ENCODE results near the gene S100PBP. TPM values are rescaled to one million over a fixed set of nuclear protein-coding genes. Genes with fewer than 3 reads are reported as not detected.
A peak's percentile ranks its signal among the peaks of the same experiment; 100 is the strongest.

The S100PBP gene
- total and polyA plus RNA-seq, 2 of the 13 experiments (the other 11 are each of a cell fraction or from before 2014, with no cell fraction given): 20.4 to 26.1 TPM

DNA sequence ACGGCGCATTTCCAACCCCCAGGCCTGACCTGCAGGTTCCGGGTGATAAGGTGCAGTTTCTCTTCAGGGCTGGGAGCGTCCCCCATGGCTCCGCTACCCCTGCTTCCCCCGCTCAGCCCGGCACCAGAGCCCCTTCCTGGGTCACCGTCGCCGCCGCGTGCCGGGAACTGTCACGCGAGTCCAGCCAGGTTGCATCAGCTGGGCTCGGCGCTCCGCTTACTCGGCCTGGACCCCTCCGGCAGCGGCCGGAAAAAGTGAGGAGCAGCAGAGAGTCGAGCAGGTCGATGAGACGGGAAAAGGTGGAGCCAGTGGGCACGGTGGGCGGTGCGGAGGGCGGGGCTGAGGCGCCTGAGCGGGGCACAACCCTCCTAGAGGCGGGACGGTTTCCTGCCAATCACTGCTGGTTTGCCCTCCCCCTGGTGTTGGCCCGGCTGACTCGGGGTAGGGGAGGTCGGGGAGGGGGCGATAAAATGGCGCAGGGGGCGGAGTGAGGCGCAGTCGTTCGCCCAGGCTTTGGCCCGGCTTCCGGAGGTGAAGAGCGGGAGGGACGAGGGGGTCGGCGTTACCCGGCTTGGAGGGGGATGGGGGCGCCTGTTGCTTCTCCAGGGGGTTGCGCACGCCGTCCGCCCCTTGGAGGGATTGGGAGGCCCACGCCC, at the start of gene S100PBP, which contains the start of gene YARS1 (continued):
- TF ChIP-seq KIAA2018 (CRISPR knock-in tag; IDR thresholded peaks at IDR 0.05; ENCODE audit: borderline replicate concordance) (peak; percentile 94; the same call in 1 of the 2 replicates), ZNF441 (CRISPR knock-in tag; IDR thresholded peaks at IDR 0.05; ENCODE audit: borderline replicate concordance) (peak; percentile 98), ETV6 (CRISPR knock-in tag; conservative IDR thresholded peaks at IDR 0.05) (peak; percentile 94), ZNF430 (CRISPR knock-in tag; IDR thresholded peaks at IDR 0.05) (peak; percentile 95), KLF15 (CRISPR knock-in tag; IDR thresholded peaks at IDR 0.05; ENCODE audit: borderline replicate concordance) (peak; percentile 39; the same call in 1 of the 2 replicates), KMT2B (CRISPR knock-in tag; IDR thresholded peaks at IDR 0.05) (peak; percentile 99), RBFOX2 (IDR thresholded peaks at IDR 0.05; ENCODE audit: low read depth, low read length) (peak; percentile 89), UBTF (CRISPR knock-in tag; IDR thresholded peaks at IDR 0.05) (peak; percentile 84), PPARG (CRISPR knock-in tag; conservative IDR thresholded peaks at IDR 0.05) (peak; percentile 62; the same call in 1 of the 2 replicates), KAT8 (CRISPR knock-in tag; IDR thresholded peaks at IDR 0.05) (peak; percentile 93), SP140L (CRISPR knock-in tag; IDR thresholded peaks at IDR 0.05; ENCODE audit: borderline replicate concordance) (peak; percentile 40; the same call in 1 of the 2 replicates), TEAD3 (CRISPR knock-in tag; optimal IDR thresholded peaks at IDR 0.05; ENCODE audit: borderline replicate concordance) (peak; percentile 84), HOXA9 (CRISPR knock-in tag; IDR thresholded peaks at IDR 0.05; ENCODE audit: borderline replicate concordance) (no peak), ZNF7 (CRISPR knock-in tag; IDR thresholded peaks at IDR 0.05) (no peak), ZNF672 (CRISPR knock-in tag; IDR thresholded peaks at IDR 0.05) (no peak; the same call in 1 of the 2 replicates)
